CD4-positive, alpha-beta T cell (primary cell): ENCODE measurements around the gene EFS. TPM values are rescaled to one million over a fixed set of nuclear protein-coding genes. Genes with fewer than 3 reads are reported as not detected.

ENCODE experiments used
- ATAC-seq: fragments of 200-7000 bp; cut with Tn5 transposase; one replicate; pipeline ENCODE4 v1.10.0; 2022; ENCODE audit warnings: mild to moderate bottlenecking; ENCODE audit not compliant: poor library complexity
- CTCF ChIA-PET: fragments of 350-600 bp; sonication (Branson Sonifier 250); formaldehyde crosslinking; loops from one replicate; lab custom pipeline; 2021; ENCODE audit warnings: antibody characterized with exemption, inconsistent platforms; lab: Charles Lee
- POLR2A ChIA-PET: fragments of 350-600 bp; sonication (Branson Sonifier 250); formaldehyde crosslinking; loops from one replicate; lab custom pipeline; 2021; ENCODE audit warnings: antibody characterized with exemption, inconsistent platforms; lab: Charles Lee
- DNase-seq, 14 experiments: peaks; one replicate each; pipeline ENCODE4 v3.0.0-alpha.2; 2013 to 2020; ENCODE audit warnings: mixed read lengths in 2 of 14
- H3K27ac ChIP-seq, 2 donors: one replicate each; pipeline versions ENCODE4 v1.5.1 to v1.7.0; 2013; ENCODE audit warnings: low read length in 2 of 2, low read depth in 1 of 2, mild to moderate bottlenecking in 1 of 2
- H3K27me3 ChIP-seq, 2 experiments: 1 replicate in 1 of 2; 2 replicates in 1 of 2; pipeline versions ENCODE4 v1.6.1 to v1.7.0; 2013; ENCODE audit warnings: low read length in 2 of 2, control low read depth in 1 of 2, mild to moderate bottlenecking in 1 of 2, moderate library complexity in 1 of 2; ENCODE audit not compliant: insufficient read depth in 2 of 2, control insufficient read depth in 1 of 2
- H3K36me3 ChIP-seq: one replicate; pipeline ENCODE4 v1.6.1; 2013; ENCODE audit warnings: low read length, control low read depth; ENCODE audit not compliant: insufficient read depth
- H3K4me1 ChIP-seq: one replicate; pipeline ENCODE4 v1.6.1; 2013; ENCODE audit warnings: low read length, control low read depth; ENCODE audit not compliant: insufficient read depth
- H3K4me3 ChIP-seq: one replicate; pipeline ENCODE4 v1.5.1; 2013; ENCODE audit warnings: mild to moderate bottlenecking, low read length, moderate library complexity
- H3K9me3 ChIP-seq, 2 experiments: 1 replicate in 1 of 2; 2 replicates in 1 of 2; pipeline versions ENCODE4 v1.6.1 to v1.7.0; 2013; ENCODE audit warnings: low read length in 2 of 2, mild to moderate bottlenecking in 2 of 2, control low read depth in 1 of 2, moderate library complexity in 1 of 2; ENCODE audit not compliant: control insufficient read depth in 1 of 2, insufficient read depth in 1 of 2
- H3K27ac Mint-ChIP-seq: one replicate; pipeline ENCODE4 v1.8.0; 2020; ENCODE audit warnings: mixed read lengths
- H3K27me3 Mint-ChIP-seq: one replicate; pipeline ENCODE4 v1.8.0; 2021; ENCODE audit warnings: mixed read lengths
- H3K36me3 Mint-ChIP-seq: one replicate; pipeline ENCODE4 v1.8.0; 2021; ENCODE audit warnings: low read depth, mixed read lengths
- H3K4me1 Mint-ChIP-seq: one replicate; pipeline ENCODE4 v1.8.0; 2021; ENCODE audit warnings: low read depth, mixed read lengths
- H3K4me3 Mint-ChIP-seq: one replicate; pipeline ENCODE4 v1.8.0; 2020; ENCODE audit warnings: mild to moderate bottlenecking, mixed read lengths
- H3K9me3 Mint-ChIP-seq: one replicate; pipeline ENCODE4 v1.8.0; 2020; ENCODE audit warnings: mixed read lengths
- intact Hi-C, 2 experiments: fragments of 100-400 bp; cut with DNase I in 1 of 2; cut with micrococcal nuclease in 1 of 2; formaldehyde crosslinking; loops; one replicate each; pipeline versions ENCODE4 v1.15.1 to v1.9.0; 2023 to 2025; cut with DNase I, micrococcal nuclease
- total RNA-seq, 174 experiments: library from RNA in 2 of 174; stranded (reverse) in 2 of 174; gene quantifications; one replicate each; pipeline ENCODE4 v1.2.3 and lab custom pipeline; 2021 to 2026
- TF ChIP-seq, protein P1 (sequence below): fragments of 200-600 bp; IDR thresholded peaks from one replicate; pipeline ENCODE4 v1.8.0; 2022; ENCODE audit warnings: antibody characterized with exemption, mild to moderate bottlenecking

EFS gene
- total RNA-seq, 2 experiments from 2014 or later = not detected

DNA sequence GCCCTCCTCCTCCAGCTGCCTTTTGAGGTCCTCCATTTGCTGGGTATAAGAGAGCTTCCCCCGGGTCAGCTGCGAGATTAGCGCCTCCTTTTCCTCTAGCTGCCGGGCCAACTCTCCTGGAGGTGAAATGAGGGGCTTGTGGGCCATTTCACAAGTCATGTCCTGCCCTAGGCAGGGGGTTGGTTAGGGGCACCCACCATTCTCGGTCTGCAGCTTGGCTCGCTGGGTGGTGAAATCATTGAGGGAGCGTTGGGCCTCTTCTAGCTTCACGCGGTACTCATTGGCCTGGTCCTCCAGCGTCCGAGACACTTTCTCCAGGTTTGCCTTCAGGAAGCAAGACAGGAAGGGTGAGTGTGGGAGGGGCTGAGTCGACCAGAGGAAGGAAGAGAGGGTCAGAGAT, 24.4 kb upstream of the EFS start:
- H3K4me3 ChIP-seq = no peak overlapping the region
- H3K9me3 ChIP-seq = no peaks in the 10 kb centered on the region
- ChIA-PET CTCF (no interaction called here), POLR2A (no interaction called here)
- DNase-seq = no peak
- H3K4me1 Mint-ChIP-seq = no peaks in the 10 kb centered on the region
- TF ChIP-seq, protein P1, sequence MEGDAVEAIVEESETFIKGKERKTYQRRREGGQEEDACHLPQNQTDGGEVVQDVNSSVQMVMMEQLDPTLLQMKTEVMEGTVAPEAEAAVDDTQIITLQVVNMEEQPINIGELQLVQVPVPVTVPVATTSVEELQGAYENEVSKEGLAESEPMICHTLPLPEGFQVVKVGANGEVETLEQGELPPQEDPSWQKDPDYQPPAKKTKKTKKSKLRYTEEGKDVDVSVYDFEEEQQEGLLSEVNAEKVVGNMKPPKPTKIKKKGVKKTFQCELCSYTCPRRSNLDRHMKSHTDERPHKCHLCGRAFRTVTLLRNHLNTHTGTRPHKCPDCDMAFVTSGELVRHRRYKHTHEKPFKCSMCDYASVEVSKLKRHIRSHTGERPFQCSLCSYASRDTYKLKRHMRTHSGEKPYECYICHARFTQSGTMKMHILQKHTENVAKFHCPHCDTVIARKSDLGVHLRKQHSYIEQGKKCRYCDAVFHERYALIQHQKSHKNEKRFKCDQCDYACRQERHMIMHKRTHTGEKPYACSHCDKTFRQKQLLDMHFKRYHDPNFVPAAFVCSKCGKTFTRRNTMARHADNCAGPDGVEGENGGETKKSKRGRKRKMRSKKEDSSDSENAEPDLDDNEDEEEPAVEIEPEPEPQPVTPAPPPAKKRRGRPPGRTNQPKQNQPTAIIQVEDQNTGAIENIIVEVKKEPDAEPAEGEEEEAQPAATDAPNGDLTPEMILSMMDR = no peak
- no peak overlapping the region for H3K4me3 Mint-ChIP-seq
- H3K27ac Mint-ChIP-seq = no peak overlapping the region
- intact Hi-C loops = no loop called here
- H3K27me3 ChIP-seq = peaks cover 0 to 6% of the 10 kb centered on the region in 2 experiments
- H3K36me3 Mint-ChIP-seq = no peaks in the 10 kb centered on the region
- H3K27me3 Mint-ChIP-seq = no peaks in the 10 kb centered on the region
- H3K27ac ChIP-seq = no peak overlapping the region
- H3K36me3 ChIP-seq = no peaks in the 10 kb centered on the region
- no peak for ATAC-seq
- no peaks in the 10 kb centered on the region for H3K4me1 ChIP-seq
- no peaks in the 10 kb centered on the region for H3K9me3 Mint-ChIP-seq

DNA sequence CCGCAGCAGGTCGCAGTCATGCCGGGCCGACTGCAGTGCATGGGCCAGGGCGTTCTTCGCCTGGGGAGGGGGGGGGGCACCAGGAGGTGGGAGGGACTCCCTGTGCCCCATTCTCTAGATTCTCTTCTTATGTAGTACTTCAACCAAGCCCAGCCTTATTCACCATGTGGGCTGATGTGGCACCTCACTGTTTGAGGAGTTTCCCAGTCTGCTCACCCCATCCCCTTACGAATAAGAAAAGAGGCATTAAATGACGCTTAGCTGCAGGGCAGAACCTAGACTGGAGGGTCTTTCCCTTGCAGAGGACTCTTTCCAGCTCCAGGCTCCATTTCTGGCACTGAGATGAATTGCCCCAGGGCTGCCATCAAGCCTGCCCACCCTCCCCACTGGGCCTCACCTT, 24.0 kb upstream of the EFS start:
- Mint-ChIP-seq H3K9me3 (no peaks in the 10 kb centered on the region), H3K4me1 (no peaks in the 10 kb centered on the region), H3K4me3 (no peak overlapping the region), H3K27me3 (no peaks in the 10 kb centered on the region), H3K36me3 (no peaks in the 10 kb centered on the region), H3K27ac (no peak overlapping the region)
- Histone ChIP-seq H3K9me3 (no peaks in the 10 kb centered on the region), H3K4me1 (no peaks in the 10 kb centered on the region), H3K4me3 (no peak overlapping the region), H3K36me3 (no peaks in the 10 kb centered on the region), H3K27ac (no peak overlapping the region), H3K27me3 (peaks cover 0 to 6% of the 10 kb centered on the region in 2 experiments)
- no peak for ATAC-seq
- DNase-seq = no peak
- intact Hi-C loops = no loop called here
- TF ChIP-seq, protein P1 = no peak
- ChIA-PET CTCF (no interaction called here), POLR2A (no interaction called here)

DNA sequence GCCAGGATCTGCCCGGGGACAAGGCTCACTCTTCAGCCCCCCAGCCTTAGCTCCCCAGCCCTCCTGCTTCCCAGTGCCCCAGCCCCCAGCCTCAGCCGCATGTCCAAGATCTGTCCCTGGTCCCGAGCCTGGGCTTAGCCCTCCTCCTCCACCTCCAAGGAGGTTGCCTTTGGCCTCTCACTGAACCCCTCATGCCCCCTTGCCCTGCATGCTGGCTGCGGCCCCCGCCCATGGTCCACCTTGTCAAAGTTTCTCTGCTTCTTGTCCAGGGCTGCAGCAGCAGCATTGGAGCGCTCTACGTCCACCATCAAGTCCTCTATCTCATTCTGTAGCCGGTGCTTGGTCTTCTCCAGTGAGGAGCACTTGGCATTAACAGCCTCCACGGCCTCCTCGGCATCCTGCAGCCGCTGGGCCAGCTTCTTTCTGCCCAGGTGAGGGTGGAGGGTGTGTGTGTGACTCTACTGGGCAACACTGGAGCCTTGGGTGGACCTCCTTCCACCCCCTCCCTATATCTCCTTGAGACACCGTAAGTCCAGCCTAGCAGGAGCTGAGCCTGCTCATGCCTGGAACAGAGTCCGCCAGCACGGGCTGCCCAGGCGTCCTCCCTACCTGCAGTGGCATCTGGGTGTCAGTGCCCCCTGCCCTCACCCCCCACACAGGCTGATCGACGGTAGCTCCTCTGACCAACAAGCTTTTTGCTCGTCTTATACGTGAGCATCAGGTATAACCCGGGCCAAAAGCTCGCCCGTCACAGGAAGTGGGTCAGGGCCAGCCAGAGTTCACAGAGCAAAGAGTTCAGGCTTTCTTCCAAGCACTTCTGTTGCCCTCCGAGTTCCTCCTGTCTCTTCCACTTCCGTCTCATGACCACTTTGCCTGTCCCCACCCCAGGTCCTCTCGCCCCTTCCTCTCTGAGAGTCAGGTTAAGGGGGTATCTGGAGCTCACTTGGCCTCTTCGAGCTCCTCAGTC, 23.2 kb upstream of the EFS start:
- H3K36me3 Mint-ChIP-seq = no peaks in the 10 kb centered on the region
- CTCF ChIA-PET = no interaction called here
- no peaks in the 10 kb centered on the region for H3K9me3 Mint-ChIP-seq
- H3K4me3 Mint-ChIP-seq = no peak overlapping the region
- no peaks in the 10 kb centered on the region for H3K4me1 Mint-ChIP-seq
- H3K9me3 ChIP-seq = no peaks in the 10 kb centered on the region
- intact Hi-C loops = no loop called here
- no peak overlapping the region for H3K27ac Mint-ChIP-seq
- DNase-seq (no peak), ATAC-seq (no peak)
- TF ChIP-seq, protein P1 = no peak
- H3K4me3 ChIP-seq = no peak overlapping the region
- POLR2A ChIA-PET = no interaction called here
- H3K27me3 Mint-ChIP-seq = peaks cover 6% of the 10 kb centered on the region
- no peaks in the 10 kb centered on the region for H3K4me1 ChIP-seq
- no peaks in the 10 kb centered on the region for H3K36me3 ChIP-seq
- H3K27me3 ChIP-seq = peaks cover 0 to 3% of the 10 kb centered on the region in 2 experiments
- no peak overlapping the region for H3K27ac ChIP-seq
